Stimulated activated CD4-positive, alpha-beta T cell treated with anti-CD3 and anti-CD28 coated beads, Interleukin-1b, Interleukin-23, amount 100 ng/mL, for 24 hours (primary cell): ENCODE measurements around the gene TNFAIP8L1.

Experiments used
- DNase-seq, 4 experiments: peaks; one replicate each; pipeline ENCODE4 v3.0.0-alpha.2; 2020; ENCODE audit warnings: low read depth in 4 of 4, low spot score in 1 of 4

TNFAIP8L1 gene

DNA sequence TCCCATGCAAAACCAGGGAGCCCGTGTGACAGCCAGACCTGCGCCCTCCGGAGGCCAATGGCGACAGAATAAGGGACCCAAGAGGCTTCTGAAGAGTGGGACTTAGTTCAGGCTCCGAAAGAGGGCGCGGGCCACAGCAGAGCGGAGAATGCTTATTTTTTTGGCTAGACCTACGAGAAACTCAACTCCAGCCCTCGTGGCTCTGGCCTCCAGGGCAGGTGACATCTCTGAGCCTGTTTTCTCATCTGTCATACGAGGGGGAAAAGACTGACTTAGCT, 61.3 kb downstream of the TNFAIP8L1 start:
- DNase-seq, result no peak

- no peak for DNase-seq
These were observed 62.2 kb downstream of the TNFAIP8L1 start for GRCh38 chr19:4701557-4701956.

DNA sequence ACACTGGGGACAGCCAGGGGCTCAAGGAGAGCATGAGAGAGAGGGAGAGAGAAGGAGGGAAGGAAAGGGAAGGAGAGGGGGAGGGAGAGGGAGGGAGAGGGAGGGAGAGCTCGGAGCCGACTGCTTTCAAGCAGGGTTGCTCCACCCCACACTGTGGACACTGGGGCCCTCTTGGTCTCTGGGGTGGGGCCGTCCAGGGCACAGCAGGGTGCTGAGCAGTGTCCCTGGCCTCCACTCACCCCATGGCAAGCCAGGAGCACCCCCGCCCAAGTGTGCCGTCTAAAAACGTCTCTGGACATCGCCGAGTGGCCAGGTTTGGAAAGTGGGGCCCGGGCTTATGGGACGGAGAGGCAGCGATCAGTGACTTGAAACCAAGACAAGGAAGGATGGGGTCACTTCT, 63.4 kb downstream of the TNFAIP8L1 start:
- no peak for DNase-seq

GRCh38 chr19:4703671-4704316, 64.5 kb downstream of the TNFAIP8L1 start:
- DNase-seq, result no peak

DNA sequence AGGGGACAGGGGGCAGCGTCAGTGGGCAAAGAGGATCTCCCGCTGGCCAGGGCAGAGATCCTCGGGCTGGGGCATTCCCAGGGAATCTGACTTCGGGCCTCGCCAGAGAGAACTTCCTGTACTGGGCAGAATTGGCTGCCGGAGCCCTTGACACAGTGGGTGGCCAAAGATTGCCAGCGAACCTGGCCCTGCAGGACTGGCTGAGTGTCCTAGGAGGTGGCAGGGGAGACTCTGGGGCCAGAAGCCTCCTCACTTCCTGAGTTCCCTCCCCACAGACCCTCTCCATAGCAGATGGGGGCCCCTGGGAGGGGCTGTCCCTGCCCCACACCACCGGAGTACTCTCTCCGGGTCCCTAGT, 65.0 kb downstream of the TNFAIP8L1 start:
- no peak for DNase-seq
